ENCODE results near the gene NUP155.
A peak's percentile ranks its signal among the peaks of the same experiment; 100 is the strongest.
"Not testable (repeated sequence)": the region's sequence is repeated elsewhere in the genome, so short reads cannot be mapped to it uniquely, and the experiment has no call there.

Gene NUP155

GRCh38 chr5:37370864-37371726, at the start of gene NUP155:
NUP155 (minus strand) TSS chr5:37371106; CDS start chr5:37370977, 129 bp downstream.
- DNase-seq: peak; percentile 89 to 92

- no peak for DNase-seq
Observed at GRCh38 chr5:37417347-37417746, 46.4 kb upstream of the NUP155 start.

GRCh38 chr5:37415456-37415855, 44.5 kb upstream of the NUP155 start:
- not testable (repeated sequence) for DNase-seq

GRCh38 chr5:37412515-37412914, 41.6 kb upstream of the NUP155 start:
- DNase-seq: no peak

GRCh38 chr5:37400501-37400900, 29.6 kb upstream of the NUP155 start:
- DNase-seq: no peak

- DNase-seq: no peak
Observed at GRCh38 chr5:37396352-37396751, 25.4 kb upstream of the NUP155 start.

- no peak for DNase-seq
Observed at GRCh38 chr5:37391591-37391990, 20.7 kb upstream of the NUP155 start.

GRCh38 chr5:37379100-37379628, 8.3 kb upstream of the NUP155 start, which contains the start of gene WDR70:
WDR70 (plus strand) TSS chr5:37379318; CDS start chr5:37379368, 50 bp downstream.
- peak; percentile 77 to 82 for DNase-seq

- DNase-seq: not testable (repeated sequence)
Observed at GRCh38 chr5:37378066-37378465, 7.2 kb upstream of the NUP155 start.

- no peak for DNase-seq
Observed at GRCh38 chr5:37375091-37375490, 4.2 kb upstream of the NUP155 start.

GRCh38 chr5:37370550-37370863, 399 bp downstream of the NUP155 start:
- no peak for DNase-seq

GRCh38 chr5:37355161-37355560, 15.7 kb downstream of the NUP155 start:
- DNase-seq: no peak

- DNase-seq: not testable (repeated sequence)
Observed at GRCh38 chr5:37342741-37343140, 28.2 kb downstream of the NUP155 start.

GRCh38 chr5:37334754-37335153, 36.2 kb downstream of the NUP155 start:
- not testable (repeated sequence) for DNase-seq

- no peak for DNase-seq
Observed at GRCh38 chr5:37326536-37326935, 44.4 kb downstream of the NUP155 start.

- DNase-seq: no peak
Observed at GRCh38 chr5:37323607-37324006, 47.3 kb downstream of the NUP155 start.

GRCh38 chr5:37319037-37319782, 51.7 kb downstream of the NUP155 start:
- DNase-seq: no peak

GRCh38 chr5:37316027-37316426, 54.9 kb downstream of the NUP155 start:
- DNase-seq: no peak

- DNase-seq: no peak
Observed at GRCh38 chr5:37310360-37310759, 60.5 kb downstream of the NUP155 start.

- no peak for DNase-seq
Observed at GRCh38 chr5:37308793-37309192, 62.1 kb downstream of the NUP155 start.

- no peak for DNase-seq
Observed at GRCh38 chr5:37304888-37305287, 66.0 kb downstream of the NUP155 start.

GRCh38 chr5:37296313-37296712, 74.6 kb downstream of the NUP155 start:
- DNase-seq: not testable (repeated sequence)

- no peak for DNase-seq
Observed at GRCh38 chr5:37283214-37283820, 87.6 kb downstream of the NUP155 start.
